K562 (cell line): ENCODE measurements around the gene RHEB. TPM values are rescaled to one million over a fixed set of nuclear protein-coding genes. Genes with fewer than 3 reads are reported as not detected.

Source experiments
- ETS1 ChIP-seq: conservative IDR thresholded peaks from 2 replicates; pipeline ENCODE4 v1.6.1; 2011; ENCODE audit warnings: low read depth, mild to moderate bottlenecking, low read length; ENCODE audit not compliant: control insufficient read depth
- EZH2 ChIP-seq: IDR thresholded peaks from 2 replicates; pipeline ENCODE4 v1.6.1; 2012; ENCODE audit warnings: low read depth, mild to moderate bottlenecking, inconsistent platforms, low read length, borderline replicate concordance
- GABPB2 ChIP-seq: fragments of 250-450 bp; sonication (Bioruptor Pico); conservative IDR thresholded peaks from 2 replicates; pipeline ENCODE4 v1.5.1; 2021; ENCODE audit warnings: mild to moderate bottlenecking
- MAFG ChIP-seq: fragments of 450-650 bp; conservative IDR thresholded peaks from 2 replicates; pipeline ENCODE4 v1.6.1; 2016; ENCODE audit warnings: missing genetic modification characterization, missing compliant biosample characterization
- REST ChIP-seq, 2 experiments: fragments of 450-650 bp; formaldehyde crosslinking in 1 of 2; IDR thresholded peaks; 2 replicates each; pipeline versions ENCODE4 v1.4.0 to v1.6.1; 2014 to 2020; ENCODE audit warnings: mild to moderate bottlenecking in 2 of 2, borderline replicate concordance in 1 of 2, low read depth in 1 of 2
- polyA plus RNA-seq, 8 experiments: library from polyadenylated mRNA; depleted of rRNA in 4 of 8; stranded (reverse) in 5 of 8; unstranded in 3 of 8; fragments of >200 nt; fragmentation: Nextera tagmentation in 2 of 8; fragmentation: Illumina TruSeq in 1 of 8; extraction: Ambion mirVana in 2 of 8; extraction: Trizol in 1 of 8; gene quantifications; 2 replicates each; pipeline versions ENCODE4 v1.2.1 to v1.2.3, GENCODE V29; 2011 to 2014; ENCODE audit warnings: inconsistent platforms in 1 of 8, missing spikeins in 1 of 8
- total RNA-seq, 7 experiments: library from RNA; depleted of rRNA in 6 of 7; stranded (reverse); fragments of >200 nt in 6 of 7; fragmentation: Illumina TruSeq in 2 of 7; extraction: Trizol in 2 of 7; gene quantifications; 2 replicates each; pipeline versions ENCODE4 v1.2.1 to v1.2.3, GENCODE V29; 2011 to 2021; ENCODE audit warnings: low replicate concordance in 1 of 7

RHEB gene
- total and polyA plus RNA-seq, 9 of the 15 experiments (the other 6 are each of a cell fraction or from before 2014, with no cell fraction given), result 28.5 to 249 (median 182) TPM

GRCh38 chr7:151427705-151428377 lies 91.9 kb downstream of the RHEB start (continued):
- TF ChIP-seq REST (IDR thresholded peaks at IDR 0.05; ENCODE audit: borderline replicate concordance) (no peak), REST (CRISPR knock-in tag; IDR thresholded peaks at IDR 0.05; ENCODE audit: low read depth) (no peak), GABPB2 (CRISPR knock-in tag) (no peak), MAFG (tag) (no peak), ETS1 (no peak), EZH2 (no peak)
